Measurements from ENCODE around the gene ACSM3.

DNA sequence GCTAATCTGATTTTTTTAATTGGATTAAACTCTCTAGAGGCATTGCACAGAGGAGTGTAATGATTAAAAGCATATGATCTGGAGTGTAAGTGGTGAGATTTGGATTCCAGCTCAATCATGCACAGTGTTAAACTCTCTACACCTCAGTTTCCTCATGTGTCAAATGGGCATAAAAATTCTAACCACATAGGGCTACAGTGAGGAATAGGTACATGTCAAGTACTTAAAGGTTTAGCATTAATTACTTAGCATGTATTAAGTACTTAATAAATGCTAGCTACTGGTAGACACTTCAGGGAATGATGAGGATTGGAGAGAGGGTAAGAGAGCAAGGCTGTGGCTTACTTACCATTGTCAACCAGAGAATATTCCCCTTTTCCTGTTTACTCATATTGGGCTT lies 25.3 kb downstream of the ACSM3 start:
- TF ChIP-seq CTCF (IDR thresholded peaks at IDR 0.05) (no peak), POLR2AphosphoS5 (IDR thresholded peaks at IDR 0.05; ENCODE audit: low read depth, low read length) (no peak), MAX (IDR thresholded peaks at IDR 0.05; ENCODE audit: low read depth) (no peak), RCOR1 (IDR thresholded peaks at IDR 0.05; ENCODE audit: low read length) (no peak), TAF1 (IDR thresholded peaks at IDR 0.05; ENCODE audit: borderline replicate concordance, low read depth, low read length) (no peak), RAD21 (IDR thresholded peaks at IDR 0.05; ENCODE audit: low read length) (no peak), EP300 (IDR thresholded peaks at IDR 0.05; ENCODE audit: borderline replicate concordance in 1 of 2, low read depth in 1 of 2, low read length in 1 of 2) (no peak), MXI1 (IDR thresholded peaks at IDR 0.05; ENCODE audit: low read depth, low read length) (no peak)
- TF ChIP-seq, protein P1, sequence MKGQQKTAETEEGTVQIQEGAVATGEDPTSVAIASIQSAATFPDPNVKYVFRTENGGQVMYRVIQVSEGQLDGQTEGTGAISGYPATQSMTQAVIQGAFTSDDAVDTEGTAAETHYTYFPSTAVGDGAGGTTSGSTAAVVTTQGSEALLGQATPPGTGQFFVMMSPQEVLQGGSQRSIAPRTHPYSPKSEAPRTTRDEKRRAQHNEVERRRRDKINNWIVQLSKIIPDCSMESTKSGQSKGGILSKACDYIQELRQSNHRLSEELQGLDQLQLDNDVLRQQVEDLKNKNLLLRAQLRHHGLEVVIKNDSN (IDR thresholded peaks at IDR 0.05; ENCODE audit: borderline replicate concordance, low read depth): no peak
- TF ChIP-seq, protein P2, sequence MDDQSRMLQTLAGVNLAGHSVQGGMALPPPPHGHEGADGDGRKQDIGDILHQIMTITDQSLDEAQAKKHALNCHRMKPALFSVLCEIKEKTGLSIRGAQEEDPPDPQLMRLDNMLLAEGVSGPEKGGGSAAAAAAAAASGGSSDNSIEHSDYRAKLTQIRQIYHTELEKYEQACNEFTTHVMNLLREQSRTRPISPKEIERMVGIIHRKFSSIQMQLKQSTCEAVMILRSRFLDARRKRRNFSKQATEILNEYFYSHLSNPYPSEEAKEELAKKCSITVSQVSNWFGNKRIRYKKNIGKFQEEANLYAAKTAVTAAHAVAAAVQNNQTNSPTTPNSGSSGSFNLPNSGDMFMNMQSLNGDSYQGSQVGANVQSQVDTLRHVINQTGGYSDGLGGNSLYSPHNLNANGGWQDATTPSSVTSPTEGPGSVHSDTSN (IDR thresholded peaks at IDR 0.05): no peak
- TF ChIP-seq, protein P3, sequence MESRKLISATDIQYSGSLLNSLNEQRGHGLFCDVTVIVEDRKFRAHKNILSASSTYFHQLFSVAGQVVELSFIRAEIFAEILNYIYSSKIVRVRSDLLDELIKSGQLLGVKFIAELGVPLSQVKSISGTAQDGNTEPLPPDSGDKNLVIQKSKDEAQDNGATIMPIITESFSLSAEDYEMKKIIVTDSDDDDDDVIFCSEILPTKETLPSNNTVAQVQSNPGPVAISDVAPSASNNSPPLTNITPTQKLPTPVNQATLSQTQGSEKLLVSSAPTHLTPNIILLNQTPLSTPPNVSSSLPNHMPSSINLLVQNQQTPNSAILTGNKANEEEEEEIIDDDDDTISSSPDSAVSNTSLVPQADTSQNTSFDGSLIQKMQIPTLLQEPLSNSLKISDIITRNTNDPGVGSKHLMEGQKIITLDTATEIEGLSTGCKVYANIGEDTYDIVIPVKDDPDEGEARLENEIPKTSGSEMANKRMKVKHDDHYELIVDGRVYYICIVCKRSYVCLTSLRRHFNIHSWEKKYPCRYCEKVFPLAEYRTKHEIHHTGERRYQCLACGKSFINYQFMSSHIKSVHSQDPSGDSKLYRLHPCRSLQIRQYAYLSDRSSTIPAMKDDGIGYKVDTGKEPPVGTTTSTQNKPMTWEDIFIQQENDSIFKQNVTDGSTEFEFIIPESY (IDR thresholded peaks at IDR 0.05; ENCODE audit: borderline replicate concordance, low read depth): no peak
